ENCODE results near the gene NOP56.

Gene NOP56

DNA sequence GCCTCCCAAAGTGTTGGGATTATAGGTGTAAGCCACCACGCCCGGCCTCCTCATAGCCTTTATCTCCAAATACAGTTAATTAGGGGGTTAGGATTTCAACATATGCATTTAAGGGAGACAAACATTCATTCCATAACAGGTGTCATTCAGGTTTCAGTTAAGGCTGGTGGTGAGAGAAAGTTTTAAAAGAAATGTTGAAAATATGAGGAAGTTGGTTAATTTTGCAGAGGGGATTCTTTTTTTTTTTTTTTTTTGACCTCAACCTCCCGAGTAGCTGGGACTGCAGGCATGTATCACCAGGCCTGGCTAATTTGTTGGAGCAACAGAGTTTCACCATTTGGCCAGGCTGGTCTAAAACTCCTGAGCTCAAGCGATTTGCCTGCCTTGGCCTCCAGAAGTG is 27.6 kb downstream of the NOP56 start:
- in situ Hi-C loops (cut with MboI; ENCODE audit: low sequenced_read_pairs), result loop anchor here (25.0 kb wide), 1 partner anchor 307 kb away; no protein-coding TSS in a partner anchor

DNA sequence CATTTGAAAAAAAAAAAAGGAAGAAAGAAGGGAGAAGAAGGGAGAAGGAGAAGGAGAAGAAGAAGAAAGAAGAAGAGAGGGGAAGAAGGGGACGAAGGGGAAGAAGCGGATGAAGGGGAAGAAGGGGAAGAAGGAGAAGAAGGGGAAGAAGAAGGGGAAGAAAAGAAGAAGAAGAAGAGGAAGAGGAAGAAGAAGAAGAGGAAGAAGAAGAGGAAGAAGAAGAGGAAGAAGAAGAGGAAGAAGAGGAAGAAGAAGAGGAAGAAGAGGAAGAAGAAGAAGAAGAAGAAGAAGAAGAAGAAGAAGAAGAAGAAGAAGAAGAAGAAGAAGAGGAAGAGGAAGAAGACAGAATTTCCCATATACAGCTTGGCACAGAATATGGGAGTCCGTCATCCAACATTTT is 29.6 kb downstream of the NOP56 start:
- in situ Hi-C loops (cut with MboI; ENCODE audit: low sequenced_read_pairs), result loop anchor here (25.0 kb wide), 1 partner anchor 305 kb away; no protein-coding TSS in a partner anchor

DNA sequence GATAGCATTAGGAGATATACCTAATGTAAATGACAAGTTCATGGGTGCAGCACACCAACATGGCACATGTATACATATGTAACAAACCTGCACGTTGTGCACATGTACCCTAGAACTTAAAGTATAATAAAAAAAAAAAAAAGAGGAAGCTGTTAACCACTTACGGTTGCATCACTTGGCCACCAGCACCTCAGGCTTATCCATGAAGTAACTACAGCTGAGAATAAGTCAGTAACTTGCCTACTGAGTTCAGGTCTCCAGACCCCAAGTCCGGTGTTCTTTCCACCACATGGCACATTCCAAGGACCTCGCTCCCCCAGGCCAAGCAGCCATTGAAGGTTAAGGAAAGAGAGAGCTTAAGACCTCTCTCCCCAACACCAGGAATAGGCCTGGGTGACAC is 32.4 kb downstream of the NOP56 start:
- in situ Hi-C loops (cut with MboI; ENCODE audit: low sequenced_read_pairs), result loop anchor here (25.0 kb wide), 1 partner anchor 302 kb away; no protein-coding TSS in a partner anchor

DNA sequence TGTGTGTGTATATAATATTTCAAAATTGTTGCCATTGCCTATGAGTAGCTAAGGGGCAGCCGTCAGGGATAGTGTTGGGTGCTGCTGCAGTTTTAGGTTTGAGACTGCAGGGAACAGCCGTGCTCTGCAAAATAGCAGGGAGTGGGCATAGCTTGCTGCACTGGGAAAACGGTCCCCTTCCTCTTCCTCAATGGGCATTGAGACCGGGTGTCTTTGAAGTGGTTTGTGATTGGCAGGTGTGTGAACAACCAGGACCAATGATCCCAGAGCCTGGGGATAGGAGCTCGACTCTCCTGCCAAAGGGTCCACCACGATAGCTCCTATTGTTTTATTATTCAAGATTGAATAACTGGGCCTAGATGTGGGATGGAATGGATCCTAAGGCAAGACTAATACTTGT is 35.1 kb downstream of the NOP56 start:
- in situ Hi-C loops (cut with MboI; ENCODE audit: low sequenced_read_pairs), result loop anchor here (25.0 kb wide), 1 partner anchor 300 kb away; no protein-coding TSS in a partner anchor

DNA sequence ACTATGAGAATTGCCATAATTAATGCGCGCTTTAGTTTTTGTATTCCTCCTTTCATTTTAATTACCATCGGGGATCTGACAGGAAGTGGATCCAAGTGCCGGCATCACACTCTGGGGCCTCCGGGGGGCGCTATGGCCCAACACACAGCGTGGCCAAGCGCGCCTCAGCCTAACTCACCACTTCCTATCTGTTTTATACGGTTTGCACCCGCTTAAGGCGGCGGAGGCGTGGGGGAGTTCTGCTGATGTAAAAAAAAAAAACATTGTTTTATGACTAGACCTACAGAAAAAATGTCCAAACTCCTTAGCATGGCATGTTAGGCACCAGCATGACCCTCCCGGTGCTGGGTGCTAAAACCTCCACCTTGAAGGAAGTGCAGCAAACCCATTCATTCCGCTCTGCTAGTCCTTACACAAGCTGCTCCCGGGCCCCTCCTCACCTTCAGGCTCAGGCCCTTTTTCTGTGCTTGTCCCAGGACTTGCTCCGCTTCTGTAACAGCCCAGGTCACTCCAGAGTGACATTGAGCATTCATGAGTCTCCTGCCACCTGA is 35.7 kb downstream of the NOP56 start:
- in situ Hi-C loops (cut with MboI; ENCODE audit: low sequenced_read_pairs), result loop anchor here (25.0 kb wide), 1 partner anchor 299 kb away; no protein-coding TSS in a partner anchor

DNA sequence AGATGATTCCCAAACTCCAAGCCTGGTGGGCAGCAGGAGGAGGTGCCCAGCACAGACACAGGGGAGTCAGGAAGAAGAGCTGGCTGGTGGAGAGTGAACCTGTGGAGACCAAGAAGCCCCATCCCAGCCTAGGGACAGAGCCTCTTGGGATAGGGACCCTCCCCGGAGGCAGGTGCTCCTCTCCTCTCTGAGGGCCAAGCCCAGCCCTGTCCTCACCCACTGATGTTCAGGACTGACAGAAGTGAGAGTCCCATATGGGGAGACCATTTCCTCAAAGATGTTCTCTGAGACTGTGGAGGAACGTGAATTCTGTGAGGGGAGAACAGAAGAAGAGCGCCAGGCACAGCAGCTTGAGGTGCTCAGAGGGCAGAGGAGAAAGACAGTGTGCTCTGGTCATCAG is 37.8 kb downstream of the NOP56 start:
- in situ Hi-C loops (cut with MboI; ENCODE audit: low sequenced_read_pairs), result loop anchor here (25.0 kb wide), 1 partner anchor 297 kb away; no protein-coding TSS in a partner anchor

DNA sequence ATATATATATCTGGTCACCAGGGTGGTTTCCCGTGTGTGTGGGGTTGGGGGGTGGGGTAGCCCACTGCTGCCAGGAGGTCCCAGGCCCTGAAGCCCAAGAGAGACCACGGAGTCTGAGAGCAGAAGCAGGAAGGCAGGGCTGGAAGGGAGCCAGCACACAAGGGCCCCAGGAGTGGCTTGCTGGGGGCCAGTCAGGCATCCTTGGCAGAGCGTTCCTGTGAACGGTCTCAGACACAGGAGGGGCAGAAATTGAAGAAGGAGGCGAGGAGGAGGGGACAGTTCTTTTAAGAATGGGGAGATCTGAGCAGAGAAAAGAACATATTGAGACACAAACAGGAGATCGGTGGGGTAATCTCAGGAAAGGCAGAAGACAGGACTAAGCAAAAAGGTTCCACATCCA is 38.3 kb downstream of the NOP56 start:
- in situ Hi-C loops (cut with MboI; ENCODE audit: low sequenced_read_pairs), result loop anchor here (25.0 kb wide), 1 partner anchor 297 kb away; no protein-coding TSS in a partner anchor

DNA sequence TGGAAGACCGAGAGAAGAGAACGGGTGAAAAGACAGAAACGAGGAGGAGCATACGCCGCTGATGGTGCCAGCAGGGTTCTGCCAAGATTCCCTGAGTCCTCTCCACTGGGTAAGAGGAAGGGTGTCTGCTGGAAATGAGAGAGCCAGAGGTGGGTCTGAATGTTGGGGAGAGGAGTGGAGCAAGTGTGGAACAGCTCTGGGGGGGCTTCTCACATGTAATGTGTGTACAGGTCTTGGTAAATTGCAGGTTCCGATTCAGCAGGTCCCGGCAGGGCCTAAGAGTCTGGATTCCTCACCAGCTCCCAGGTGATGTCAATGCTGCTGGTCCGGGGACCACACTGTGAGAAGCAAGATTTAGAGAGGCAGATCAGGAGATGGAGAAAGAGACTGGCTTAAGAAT is 38.7 kb downstream of the NOP56 start:
- in situ Hi-C loops (cut with MboI; ENCODE audit: low sequenced_read_pairs), result loop anchor here (25.0 kb wide), 1 partner anchor 296 kb away; no protein-coding TSS in a partner anchor

DNA sequence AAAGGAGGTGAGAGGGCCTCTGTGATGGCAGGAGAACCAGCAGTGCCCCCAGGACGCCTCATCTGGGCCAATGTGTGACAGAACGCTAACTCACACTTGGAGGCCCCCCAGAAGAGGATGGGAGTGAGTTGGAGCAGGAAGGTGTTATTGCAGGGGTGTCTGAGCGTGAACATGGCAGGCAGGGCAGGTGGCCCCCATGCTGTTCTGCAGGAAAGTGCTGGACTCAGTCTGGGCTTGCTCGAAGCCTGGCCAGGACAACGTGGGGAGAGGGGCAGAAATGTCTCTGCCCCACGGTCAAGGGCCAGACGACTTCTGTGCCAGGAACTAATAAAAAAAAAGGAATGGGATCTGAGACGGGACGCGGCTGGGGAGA is 39.2 kb downstream of the NOP56 start:
- in situ Hi-C loops (cut with MboI; ENCODE audit: low sequenced_read_pairs), result loop anchor here (25.0 kb wide), 1 partner anchor 296 kb away; no protein-coding TSS in a partner anchor

DNA sequence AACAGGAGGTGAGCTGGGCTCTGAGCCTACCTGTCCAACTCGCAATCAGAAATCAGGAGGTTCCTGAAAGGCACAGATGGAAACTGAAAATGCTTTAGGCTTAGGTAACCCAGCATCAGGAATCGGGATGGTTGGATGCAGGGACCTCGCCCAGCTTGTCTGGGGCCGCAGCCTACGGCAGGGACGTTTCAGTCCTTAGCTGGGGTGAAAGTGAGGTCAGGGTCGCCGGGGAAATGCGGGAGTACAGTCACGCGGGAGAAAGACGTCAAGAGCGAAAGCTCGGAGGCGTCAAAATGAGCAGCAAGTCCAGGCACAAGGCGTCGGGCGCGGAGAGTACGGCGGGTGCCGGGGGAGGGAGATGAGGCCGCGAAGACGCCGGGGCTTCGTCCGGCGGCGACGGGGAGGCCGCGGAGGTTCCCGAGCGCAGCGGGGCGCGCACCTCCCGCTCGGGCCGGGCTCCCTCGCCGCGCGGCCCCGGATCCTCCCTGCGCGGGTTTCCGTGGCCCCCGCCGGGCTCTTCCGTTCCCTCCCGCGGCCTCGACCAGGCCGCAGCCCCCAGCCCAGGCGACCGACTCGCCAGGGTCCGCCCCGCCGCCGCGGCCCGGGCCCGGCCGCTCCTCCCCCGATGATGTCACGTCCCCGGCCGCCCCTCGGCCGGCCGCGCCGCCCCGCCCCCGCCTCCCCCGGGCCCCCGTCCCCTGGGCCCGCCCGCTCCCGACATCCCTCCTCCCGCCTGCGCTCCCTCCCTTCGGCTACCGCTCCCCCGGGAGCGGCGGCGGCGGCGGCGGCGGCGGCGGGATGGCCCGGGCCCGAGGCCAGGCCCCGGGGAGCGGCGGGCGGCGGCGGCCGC is 39.8 kb downstream of the NOP56 start, which contains the start of gene EBF4:
Gene EBF4 (plus strand): TSS at position 745 of the 850 bp plus-strand sequence. CDS start 866 bp downstream, outside the sequence.
- in situ Hi-C loops (cut with MboI; ENCODE audit: low sequenced_read_pairs), result loop anchor here (25.0 kb wide), 1 partner anchor 295 kb away; no protein-coding TSS in a partner anchor

DNA sequence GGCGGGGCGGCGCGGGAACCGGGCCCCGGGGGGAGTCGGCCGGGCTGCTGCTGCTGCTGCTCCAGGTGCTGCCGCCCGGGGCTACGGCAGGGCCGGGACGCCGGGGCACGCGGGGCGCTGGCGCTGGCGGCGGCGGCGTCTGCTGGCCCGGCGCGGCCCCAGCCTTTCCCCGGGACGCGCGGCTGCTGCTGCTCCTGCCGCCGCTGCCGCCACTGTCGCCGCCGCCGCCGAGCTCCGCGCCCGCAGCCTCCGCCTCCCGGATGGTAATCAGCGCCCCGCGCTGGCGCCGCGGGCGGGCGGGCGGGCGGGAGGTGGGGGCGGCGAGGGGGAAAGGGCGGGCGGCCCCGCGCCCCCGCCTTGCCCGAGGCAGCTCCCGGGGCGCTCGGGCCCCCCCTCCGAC is 40.5 kb downstream of the NOP56 start:
- in situ Hi-C loops (cut with MboI; ENCODE audit: low sequenced_read_pairs), result loop anchor here (25.0 kb wide), 1 partner anchor 294 kb away; no protein-coding TSS in a partner anchor

DNA sequence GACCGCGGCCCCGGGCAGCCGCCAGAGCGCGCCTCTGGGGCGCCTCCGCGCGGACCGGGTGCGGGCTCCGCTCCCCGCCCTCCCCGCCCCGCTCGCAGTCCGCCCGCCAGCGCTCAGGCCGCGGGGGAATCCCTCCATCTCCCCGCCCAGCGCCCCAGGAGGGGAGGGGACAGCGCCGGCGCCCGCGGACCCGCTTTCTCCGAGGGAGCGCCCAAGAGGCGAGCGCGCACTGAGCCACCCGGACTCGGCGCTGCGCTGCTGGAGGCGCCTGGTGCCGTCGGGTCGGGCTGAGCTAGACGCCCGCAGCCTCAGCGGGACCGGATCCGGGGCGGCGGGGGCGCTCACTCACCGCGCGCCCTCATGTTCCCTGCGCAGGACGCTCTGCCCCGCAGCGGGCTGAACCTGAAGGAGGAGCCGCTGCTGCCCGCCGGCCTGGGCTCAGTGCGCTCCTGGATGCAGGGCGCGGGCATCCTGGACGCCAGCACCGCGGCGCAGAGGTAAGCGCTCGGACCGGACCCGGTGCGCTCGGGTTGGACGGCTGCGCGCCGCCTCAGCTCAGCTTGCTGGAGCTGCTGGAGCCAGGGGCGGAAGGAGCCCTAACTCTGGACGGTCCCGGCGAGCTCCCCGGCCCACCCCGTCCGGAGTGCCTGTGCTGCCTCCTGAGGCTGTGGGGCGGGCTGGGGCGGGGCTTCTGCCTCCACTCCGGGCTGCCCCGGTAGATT is 41.0 kb downstream of the NOP56 start:
- in situ Hi-C loops (cut with MboI; ENCODE audit: low sequenced_read_pairs), result loop anchor here (25.0 kb wide), 1 partner anchor 294 kb away; no protein-coding TSS in a partner anchor

DNA sequence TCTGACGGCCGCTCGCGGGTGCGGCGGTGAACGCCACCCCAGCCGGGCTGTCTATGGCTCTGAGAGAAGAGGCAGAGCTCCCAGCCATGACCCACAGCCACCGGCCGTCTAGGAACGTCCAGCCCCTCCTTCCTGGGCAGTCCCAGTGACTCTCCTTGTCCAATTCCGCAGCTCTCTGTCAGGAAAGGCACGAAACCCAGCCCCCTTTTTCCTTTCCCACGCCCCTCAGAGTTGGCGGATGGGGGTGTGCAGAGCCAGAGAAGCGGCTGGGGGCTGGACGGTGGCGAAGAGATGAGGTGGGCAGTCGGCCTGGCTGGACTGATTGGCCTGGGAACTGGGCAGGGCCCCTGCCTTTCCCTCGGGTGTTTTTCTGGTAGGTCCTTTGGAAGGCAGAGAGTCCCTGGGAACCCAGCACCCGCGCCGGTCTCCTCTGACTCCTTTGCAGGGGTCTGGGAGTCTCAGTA is 41.6 kb downstream of the NOP56 start:
- in situ Hi-C loops (cut with MboI; ENCODE audit: low sequenced_read_pairs), result loop anchor here (25.0 kb wide), 1 partner anchor 293 kb away; no protein-coding TSS in a partner anchor

DNA sequence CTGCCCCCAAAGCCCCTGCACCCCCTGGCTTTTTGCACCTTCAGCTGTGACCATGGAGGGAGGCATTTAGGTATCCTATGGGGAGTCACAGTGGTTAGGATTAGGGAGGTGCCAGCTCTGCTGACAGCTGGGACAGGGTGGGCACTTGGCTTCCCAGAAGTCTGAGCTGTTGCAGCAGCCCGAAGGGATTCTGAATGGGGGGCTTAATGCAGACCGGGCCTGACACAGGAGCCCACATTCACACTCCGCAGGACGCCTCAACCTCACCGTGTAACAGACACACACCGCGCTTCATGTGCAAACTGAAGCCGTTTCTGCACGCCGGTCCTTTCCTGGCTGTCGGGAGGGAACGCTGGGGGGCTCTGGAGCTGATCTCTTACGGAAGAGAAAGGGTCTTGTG is 42.1 kb downstream of the NOP56 start:
- in situ Hi-C loops (cut with MboI; ENCODE audit: low sequenced_read_pairs), result loop anchor here (25.0 kb wide), 1 partner anchor 293 kb away; no protein-coding TSS in a partner anchor

DNA sequence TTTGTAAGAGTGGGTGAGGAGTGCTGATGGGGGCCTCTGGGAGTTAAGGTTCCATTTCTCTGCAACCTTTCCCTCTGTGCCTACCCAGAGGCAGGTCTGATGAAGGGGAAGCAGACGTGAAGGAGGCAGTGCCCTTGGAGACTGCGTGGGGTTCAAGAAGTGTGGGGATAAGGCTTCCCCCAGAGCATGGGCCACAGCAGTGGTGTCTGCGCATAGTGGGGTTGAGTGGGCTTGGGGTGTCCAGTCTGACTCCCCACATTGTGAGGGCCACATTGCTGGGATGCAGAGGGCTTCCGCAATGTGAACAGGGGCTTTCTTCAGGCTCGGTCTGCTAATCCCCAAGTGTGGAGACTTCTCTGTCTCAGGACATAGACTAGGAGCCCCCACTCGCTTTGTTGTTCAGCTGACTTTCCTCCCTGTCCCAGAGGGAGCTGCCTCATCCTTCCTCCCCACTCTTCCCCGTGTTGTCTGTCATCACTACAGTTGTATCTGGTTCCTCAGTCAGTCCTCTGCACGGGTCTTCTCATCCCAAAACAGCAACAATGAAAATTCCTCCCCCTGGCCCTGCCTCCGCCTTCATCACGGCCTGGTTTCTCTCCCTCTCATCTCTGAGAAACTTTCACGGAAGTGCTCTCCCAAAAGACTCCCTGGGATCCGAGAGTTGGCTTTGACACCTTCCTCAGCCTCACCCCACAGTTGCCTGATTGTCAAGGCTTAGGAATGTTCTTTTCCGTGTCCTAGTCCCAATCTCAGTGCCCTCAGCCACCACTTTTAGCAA is 43.0 kb downstream of the NOP56 start:
- in situ Hi-C loops (cut with MboI; ENCODE audit: low sequenced_read_pairs), result loop anchor here (25.0 kb wide), 1 partner anchor 292 kb away; no protein-coding TSS in a partner anchor

DNA sequence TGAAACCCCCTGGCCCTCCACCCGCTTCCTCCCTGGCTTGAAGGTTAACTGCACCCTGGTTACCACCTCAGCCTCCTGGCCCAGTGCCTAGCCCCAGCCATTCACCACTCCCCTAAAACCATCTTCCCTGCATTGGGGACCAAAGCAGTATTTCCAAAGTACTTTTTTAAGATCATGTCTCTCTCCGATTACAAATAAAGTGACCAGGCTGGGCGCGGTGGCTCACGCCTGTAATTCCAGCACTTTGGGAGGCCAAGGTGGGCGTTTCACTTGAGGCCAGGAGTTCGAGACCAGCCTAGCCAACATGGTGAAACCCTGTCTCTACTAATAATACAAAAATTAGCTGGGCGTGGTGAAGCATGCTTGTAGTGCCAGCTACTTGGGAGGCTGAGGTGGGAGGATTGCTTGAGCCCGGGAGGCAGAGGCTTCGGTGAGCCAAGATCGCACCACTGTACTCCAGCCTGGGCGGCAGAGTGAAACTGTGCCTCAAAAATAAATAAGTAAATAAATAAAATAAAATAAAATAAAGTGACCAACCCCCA is 43.6 kb downstream of the NOP56 start:
- in situ Hi-C loops (cut with MboI; ENCODE audit: low sequenced_read_pairs), result loop anchor here (25.0 kb wide), 1 partner anchor 291 kb away; no protein-coding TSS in a partner anchor

DNA sequence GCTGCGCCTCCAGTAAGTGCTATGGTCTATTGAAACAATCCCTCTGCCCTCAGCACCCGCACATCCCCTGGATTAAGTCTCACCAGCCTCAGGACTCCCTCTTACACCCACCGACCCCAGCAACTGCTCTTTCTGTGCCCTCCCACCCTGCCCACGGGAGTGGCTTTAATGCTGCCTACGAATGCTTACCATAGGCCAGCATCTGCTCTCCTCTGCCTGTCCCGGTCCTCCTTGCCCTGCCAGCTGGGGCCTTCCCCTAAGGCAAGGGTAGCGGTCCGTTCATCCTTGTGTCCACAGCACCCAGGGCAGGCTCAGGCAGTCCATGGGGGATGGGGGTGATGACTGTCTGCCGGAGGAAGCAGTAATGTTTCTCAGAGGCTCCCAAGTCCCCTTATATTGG is 44.2 kb downstream of the NOP56 start:
- in situ Hi-C loops (cut with MboI; ENCODE audit: low sequenced_read_pairs), result loop anchor here (25.0 kb wide), 1 partner anchor 291 kb away; no protein-coding TSS in a partner anchor

DNA sequence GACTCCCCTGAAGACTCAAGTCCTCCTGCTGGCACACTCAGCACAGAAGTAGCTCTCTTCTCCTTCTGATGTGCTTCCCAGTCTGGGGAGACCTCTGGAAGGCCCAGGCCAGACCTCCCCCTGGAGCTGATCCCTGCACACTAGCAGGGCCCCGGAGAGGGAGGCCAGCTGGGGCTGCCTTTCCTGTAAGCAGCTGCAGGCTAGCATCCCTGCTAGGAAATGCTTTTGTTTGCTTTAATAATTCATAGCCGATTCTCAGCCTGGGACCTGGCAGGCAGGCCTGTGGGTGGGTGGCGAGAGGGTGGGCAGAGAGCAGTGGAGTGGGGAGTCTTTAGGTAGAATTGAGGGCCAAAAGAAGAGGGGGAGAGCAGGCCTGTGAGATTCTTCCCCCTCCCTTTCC is 45.3 kb downstream of the NOP56 start:
- in situ Hi-C loops (cut with MboI; ENCODE audit: low sequenced_read_pairs), result loop anchor here (25.0 kb wide), 1 partner anchor 290 kb away; no protein-coding TSS in a partner anchor

DNA sequence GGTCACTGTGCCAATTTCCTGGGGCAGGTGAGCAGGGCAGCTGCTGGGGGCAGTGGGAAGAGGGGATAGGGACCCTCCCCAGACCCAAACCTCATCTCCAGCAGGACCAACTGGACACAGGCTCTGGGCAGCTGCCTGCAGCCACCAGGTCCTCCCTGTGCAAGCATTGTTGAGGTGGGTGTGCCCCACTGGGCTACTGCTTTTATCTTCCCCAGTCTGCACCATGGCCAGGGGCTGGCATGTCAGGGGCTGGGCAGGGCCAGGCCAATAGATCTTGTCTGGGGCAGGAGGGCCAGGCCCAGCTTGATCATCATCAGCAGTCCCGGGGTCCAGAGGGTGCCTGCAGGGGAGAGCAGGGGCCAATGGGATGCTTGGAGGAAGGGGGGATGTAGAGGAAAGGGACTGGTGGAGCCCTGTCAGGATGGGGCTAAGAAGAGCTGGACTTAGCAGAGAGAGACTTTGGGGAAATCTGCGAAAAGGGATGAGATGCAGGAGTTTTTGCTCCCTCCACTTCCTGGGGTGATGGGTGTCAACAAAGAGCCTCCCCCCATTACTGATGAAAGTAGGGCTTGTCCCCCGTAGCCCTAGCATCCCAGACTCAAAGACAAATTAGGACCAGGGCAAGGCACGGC is 45.9 kb downstream of the NOP56 start:
- in situ Hi-C loops (cut with MboI; ENCODE audit: low sequenced_read_pairs), result loop anchor here (25.0 kb wide), 1 partner anchor 289 kb away; no protein-coding TSS in a partner anchor

Data from HL-60/S4 treated with phorbol 12-myristate 13-acetate at 8.2 ng/mL for 4 days and 3 days (cell line).